Hepatocyte (in vitro differentiated cells): ENCODE measurements around the gene ZDHHC7. TPM values are rescaled to one million over a fixed set of nuclear protein-coding genes. Genes with fewer than 3 reads are reported as not detected.
"Not testable (repeated sequence)": the region's sequence is repeated elsewhere in the genome, so short reads cannot be mapped to it uniquely, and the experiment has no call there.

Experiments used
- DNase-seq: peaks from one replicate; pipeline ENCODE4 v3.0.0-alpha.2; 2016; ENCODE audit warnings: low spot score
- H2AFZ ChIP-seq: fragments of 200-600 bp; sonication (generic); 2 replicates; pipeline ENCODE4 v1.6.0; 2016; ENCODE audit warnings: antibody characterized with exemption, mild to moderate bottlenecking
- H3K27ac ChIP-seq: fragments of 200-600 bp; sonication (generic); 2 replicates; pipeline ENCODE4 v1.5.1; 2016; ENCODE audit warnings: mild to moderate bottlenecking
- H3K27me3 ChIP-seq: fragments of 200-600 bp; sonication (generic); 2 replicates; pipeline ENCODE4 v1.6.1; 2016
- H3K36me3 ChIP-seq: fragments of 200-600 bp; sonication (generic); replicated peaks from 2 replicates; pipeline ENCODE4 v1.5.1; 2016; ENCODE audit warnings: low read depth; ENCODE audit not compliant: insufficient read depth
- H3K4me1 ChIP-seq: fragments of 200-600 bp; sonication (generic); 2 replicates; pipeline ENCODE4 v1.5.1; 2016; ENCODE audit warnings: mild to moderate bottlenecking, moderate library complexity; ENCODE audit not compliant: insufficient read depth
- H3K4me2 ChIP-seq: fragments of 200-600 bp; sonication (generic); 2 replicates; pipeline ENCODE4 v1.6.0; 2016
- H3K4me3 ChIP-seq: fragments of 200-600 bp; sonication (generic); 2 replicates; pipeline ENCODE4 v1.5.1; 2016; ENCODE audit warnings: mild to moderate bottlenecking
- H3K79me2 ChIP-seq: fragments of 200-600 bp; sonication (generic); 2 replicates; pipeline ENCODE4 v1.6.0; 2017; ENCODE audit warnings: mild to moderate bottlenecking
- H3K9me2 ChIP-seq: fragments of 200-600 bp; sonication (generic); replicated peaks from 2 replicates; pipeline ENCODE4 v1.6.0; 2017; ENCODE audit warnings: mild to moderate bottlenecking; ENCODE audit not compliant: insufficient read depth
- H3K9me3 ChIP-seq: fragments of 200-600 bp; sonication (generic); 2 replicates; pipeline ENCODE4 v1.5.1; 2016; ENCODE audit warnings: low read depth, mild to moderate bottlenecking
- H4K20me1 ChIP-seq: fragments of 200-600 bp; sonication (generic); 2 replicates; pipeline ENCODE4 v1.6.0; 2016; ENCODE audit warnings: mild to moderate bottlenecking; ENCODE audit not compliant: insufficient read depth, poor library complexity, severe bottlenecking
- CTCF ChIP-seq: fragments of 200-600 bp; sonication (generic); IDR thresholded peaks from 2 replicates; pipeline ENCODE4 v1.5.1; 2016; ENCODE audit warnings: antibody characterized with exemption, mild to moderate bottlenecking; ENCODE audit not compliant: poor library complexity
- EZH2 ChIP-seq: fragments of 200-600 bp; sonication (generic); IDR thresholded peaks from 2 replicates; pipeline ENCODE4 v1.6.1; 2016; ENCODE audit warnings: antibody characterized with exemption, mild to moderate bottlenecking, borderline replicate concordance
- EZH2phosphoT487 ChIP-seq: fragments of 200-600 bp; sonication (generic); IDR thresholded peaks from one replicate; pipeline ENCODE4 v1.6.1; 2018; ENCODE audit warnings: antibody characterized with exemption, mild to moderate bottlenecking, low read depth, moderate library complexity; ENCODE audit not compliant: unreplicated experiment, severe bottlenecking
- WGBS: methylation state at CpG from one replicate; pipeline ENCODE4 v1.1.6; 2016; ENCODE audit warnings: low lambda C conversion rate; ENCODE audit errors: missing lambda C conversion rate; 5-methylcytosine and 5-hydroxymethylcytosine counted together
- polyA plus RNA-seq: library from polyadenylated mRNA; unstranded; fragments of >200 nt; fragmentation: Nextera tagmentation; extraction: Ambion mirVana; gene quantifications from 2 replicates; pipeline ENCODE4 v1.2.1, GENCODE V29; 2016
- total RNA-seq: library from RNA; depleted of rRNA; stranded (reverse); fragments of >200 nt; gene quantifications from 2 replicates; pipeline ENCODE4 v1.2.3, GENCODE V29; 2014

Gene ZDHHC7
- total and polyA plus RNA-seq, 2 experiments from 2014 or later: 51.4 to 65.2 TPM

GRCh38 chr16:84943620-84944019, 67.7 kb downstream of the ZDHHC7 start:
- H3K9me2 ChIP-seq: no peaks in the 10 kb centered on the region
- H3K27ac ChIP-seq: no peak overlapping the region
- no peaks in the 10 kb centered on the region for H3K27me3 ChIP-seq
- no peak overlapping the region for H3K4me3 ChIP-seq
- H3K36me3 ChIP-seq: no peaks in the 10 kb centered on the region
- no peak overlapping the region for H3K4me2 ChIP-seq
- no peaks in the 10 kb centered on the region for H3K79me2 ChIP-seq
- no peak overlapping the region for H2AFZ ChIP-seq
- WGBS: 88% methylated on average over 4 of the region's 4 CpGs
- H3K9me3 ChIP-seq: no peaks in the 10 kb centered on the region
- DNase-seq: no peak
- TF ChIP-seq EZH2 (no peak), CTCF (no peak), EZH2phosphoT487 (no peak)
- H4K20me1 ChIP-seq: no peaks in the 10 kb centered on the region
- peaks cover 14% of the 10 kb centered on the region for H3K4me1 ChIP-seq

DNA sequence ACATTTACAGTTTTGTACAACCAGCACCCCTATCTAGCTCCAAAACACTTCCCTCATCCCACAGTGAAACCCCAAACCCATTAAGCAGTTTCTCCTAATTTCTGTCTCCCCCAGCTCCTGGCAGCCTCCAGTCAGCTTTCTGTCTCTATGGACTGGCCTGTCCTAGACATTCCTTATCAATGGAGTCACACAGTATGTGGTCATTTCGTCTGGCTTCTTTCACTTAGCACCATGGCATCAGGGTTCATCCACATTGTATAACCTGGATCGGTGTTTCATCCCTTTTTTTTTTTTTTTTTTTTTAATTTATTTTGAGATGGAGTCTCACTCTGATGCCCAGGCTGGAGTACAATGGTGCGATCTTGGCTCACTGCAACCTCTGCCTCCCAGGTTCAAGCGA, 68.5 kb downstream of the ZDHHC7 start:
- H3K27me3 ChIP-seq: no peaks in the 10 kb centered on the region
- no peak overlapping the region for H3K27ac ChIP-seq
- H3K4me1 ChIP-seq: peaks cover 17% of the 10 kb centered on the region
- no peaks in the 10 kb centered on the region for H3K36me3 ChIP-seq
- no peak overlapping the region for H2AFZ ChIP-seq
- DNase-seq: no peak
- H3K79me2 ChIP-seq: no peaks in the 10 kb centered on the region
- no peak for TF ChIP-seq CTCF
- TF ChIP-seq EZH2: no peak
- no peak for TF ChIP-seq EZH2phosphoT487
- no peaks in the 10 kb centered on the region for H3K9me2 ChIP-seq
- H3K4me2 ChIP-seq: no peak overlapping the region
- no peak overlapping the region for H3K4me3 ChIP-seq
- no peaks in the 10 kb centered on the region for H4K20me1 ChIP-seq
- H3K9me3 ChIP-seq: no peaks in the 10 kb centered on the region
- 89% methylated on average over 4 of the region's 4 CpGs for WGBS

GRCh38 chr16:84941921-84942320, 69.4 kb downstream of the ZDHHC7 start:
- H3K4me2 ChIP-seq: no peak overlapping the region
- no peaks in the 10 kb centered on the region for H3K9me2 ChIP-seq
- H3K4me1 ChIP-seq: peaks cover 18% of the 10 kb centered on the region
- no peaks in the 10 kb centered on the region for H4K20me1 ChIP-seq
- 87% methylated on average over 10 of the region's 10 CpGs for WGBS
- H3K4me3 ChIP-seq: no peak overlapping the region
- DNase-seq: peak; percentile 49
- H3K27ac ChIP-seq: peak overlapping the region; percentile 67
- no peak for TF ChIP-seq EZH2phosphoT487
- H3K79me2 ChIP-seq: no peaks in the 10 kb centered on the region
- no peak overlapping the region for H2AFZ ChIP-seq
- H3K9me3 ChIP-seq: no peaks in the 10 kb centered on the region
- no peaks in the 10 kb centered on the region for H3K27me3 ChIP-seq
- no peaks in the 10 kb centered on the region for H3K36me3 ChIP-seq

- Histone ChIP-seq H2AFZ (no peak overlapping the region), H3K4me1 (peaks cover 18% of the 10 kb centered on the region), H3K4me2 (no peak overlapping the region), H3K79me2 (no peaks in the 10 kb centered on the region), H3K9me2 (no peaks in the 10 kb centered on the region), H3K27me3 (no peaks in the 10 kb centered on the region), H3K36me3 (no peaks in the 10 kb centered on the region), H3K4me3 (no peak overlapping the region), H3K27ac (peak overlapping the region; percentile 67), H3K9me3 (no peaks in the 10 kb centered on the region), H4K20me1 (no peaks in the 10 kb centered on the region)
- TF ChIP-seq CTCF (peak; percentile 14), EZH2phosphoT487 (no peak)
- 66% methylated on average over 40 of the region's 41 CpGs for WGBS
- DNase-seq: peak; percentile 52
Measured at GRCh38 chr16:84940670-84941551, 70.4 kb downstream of the ZDHHC7 start.

DNA sequence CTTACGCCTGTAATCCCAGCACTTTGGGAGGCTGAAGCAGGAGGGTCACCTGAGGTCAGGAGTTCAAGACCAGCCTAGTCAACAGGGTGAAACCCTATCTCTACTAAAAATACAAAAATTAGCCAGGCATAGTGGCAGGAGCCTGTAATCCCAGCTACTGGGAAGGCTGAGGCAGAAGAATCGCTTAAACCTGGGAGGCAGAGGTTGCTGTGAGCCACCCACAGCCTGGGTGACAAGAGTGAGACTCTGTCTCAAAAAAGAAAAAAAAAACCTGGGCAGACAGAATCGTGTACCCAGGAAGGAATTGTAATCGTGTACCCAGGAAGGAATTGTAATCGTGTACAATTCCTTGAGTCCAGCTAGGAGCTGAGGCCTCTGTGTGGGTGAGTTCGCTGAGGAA, 72.7 kb downstream of the ZDHHC7 start:
- DNase-seq, H3K4me3 ChIP-seq, H3K27me3 ChIP-seq, H3K4me2 ChIP-seq, H3K79me2 ChIP-seq, H3K27ac ChIP-seq, H2AFZ ChIP-seq, H3K9me3 ChIP-seq, H4K20me1 ChIP-seq, H3K36me3 ChIP-seq, H3K9me2 ChIP-seq: not testable (repeated sequence)
- 88% methylated on average over 6 of the region's 6 CpGs for WGBS
- peaks cover 15% of the 10 kb centered on the region for H3K4me1 ChIP-seq
